ENCODE results near the gene TIMM44. TPM values are rescaled to one million over a fixed set of nuclear protein-coding genes. Genes with fewer than 3 reads are reported as not detected.

The TIMM44 gene
- total RNA-seq, 1 donor from 2014 or later, result 89.1 TPM

GRCh38 chr19:7881910-7882309 is 61.6 kb downstream of the TIMM44 start:
- intact Hi-C loops (cut with micrococcal nuclease), result no loop called here
- Histone ChIP-seq H3K36me3 (no peaks in the 10 kb centered on the region), H3K9me3 (replicated peaks) (peaks cover 3% of the 10 kb centered on the region), H3K4me1 (no peaks in the 10 kb centered on the region), H3K27me3 (ENCODE audit: low read depth) (peaks cover 8% of the 10 kb centered on the region), H3K4me3 (no peak overlapping the region), H3K27ac (replicated peaks) (no peak overlapping the region)
- no peak for DNase-seq
- TF ChIP-seq CTCF (IDR thresholded peaks at IDR 0.05; ENCODE audit: borderline replicate concordance), result no peak

GRCh38 chr19:7879836-7880235 is 63.6 kb downstream of the TIMM44 start:
- Histone ChIP-seq H3K9me3 (replicated peaks) (peaks cover 3% of the 10 kb centered on the region), H3K4me3 (no peak overlapping the region), H3K4me1 (no peaks in the 10 kb centered on the region), H3K27ac (replicated peaks) (no peak overlapping the region), H3K36me3 (no peaks in the 10 kb centered on the region), H3K27me3 (ENCODE audit: low read depth) (peaks cover 22% of the 10 kb centered on the region)
- intact Hi-C loops (cut with micrococcal nuclease), result no loop called here
- no peak for TF ChIP-seq CTCF (IDR thresholded peaks at IDR 0.05; ENCODE audit: borderline replicate concordance)
- DNase-seq, result no peak

GRCh38 chr19:7879111-7879807 is 64.2 kb downstream of the TIMM44 start:
- H3K4me3 ChIP-seq, result no peak overlapping the region
- peaks cover 5% of the 10 kb centered on the region for H3K4me1 ChIP-seq
- intact Hi-C loops (cut with micrococcal nuclease), result no loop called here
- no peak for TF ChIP-seq CTCF (IDR thresholded peaks at IDR 0.05; ENCODE audit: borderline replicate concordance)
- peaks cover 3% of the 10 kb centered on the region for H3K9me3 ChIP-seq (replicated peaks)
- no peak overlapping the region for H3K27ac ChIP-seq (replicated peaks)
- no peak for DNase-seq
- H3K27me3 ChIP-seq (ENCODE audit: low read depth), result peaks cover 28% of the 10 kb centered on the region
- no peaks in the 10 kb centered on the region for H3K36me3 ChIP-seq

- no peak overlapping the region for H3K27ac ChIP-seq (replicated peaks)
- H3K36me3 ChIP-seq, result no peaks in the 10 kb centered on the region
- intact Hi-C loops (cut with micrococcal nuclease), result no loop called here
- peaks cover 3% of the 10 kb centered on the region for H3K9me3 ChIP-seq (replicated peaks)
- peaks cover 16% of the 10 kb centered on the region for H3K4me1 ChIP-seq
- peaks cover 47% of the 10 kb centered on the region for H3K27me3 ChIP-seq (ENCODE audit: low read depth)
- TF ChIP-seq CTCF (IDR thresholded peaks at IDR 0.05; ENCODE audit: borderline replicate concordance), result no peak
- H3K4me3 ChIP-seq, result no peak overlapping the region
- DNase-seq, result no peak
These were observed 66.1 kb downstream of the TIMM44 start for GRCh38 chr19:7877249-7877836.

Other genes starting within 250 kb of the TIMM44 start
- 0.30 TPM for gene FCER2, start 241.5 kb downstream of the TIMM44 start, total RNA-seq
- gene CLEC4G, start 211.6 kb downstream of the TIMM44 start, total RNA-seq, result 0.71 TPM
- 7.0 TPM for gene CD209, start 196.1 kb downstream of the TIMM44 start, total RNA-seq
- gene CLEC4M, start 180.4 kb downstream of the TIMM44 start, total RNA-seq, result not detected
- gene EVI5L, start 113.4 kb downstream of the TIMM44 start, total RNA-seq, result 22.9 TPM
- not detected for gene PRR36, start 69.3 kb downstream of the TIMM44 start, total RNA-seq
- 0.44 TPM for gene LRRC8E, start 55.2 kb downstream of the TIMM44 start, total RNA-seq
- 24.2 TPM for gene MAP2K7, start 39.8 kb downstream of the TIMM44 start, total RNA-seq
- 8.2 TPM for gene TGFBR3L, start 28.8 kb downstream of the TIMM44 start, total RNA-seq
- gene SNAPC2, start 23.3 kb downstream of the TIMM44 start, total RNA-seq, result 9.8 TPM
- 0.22 TPM for gene CTXN1, start 17.5 kb downstream of the TIMM44 start, total RNA-seq
- gene ELAVL1, start 62.0 kb upstream of the TIMM44 start, total RNA-seq, result 50.5 TPM
- not detected for gene CCL25, start 109.1 kb upstream of the TIMM44 start, total RNA-seq
- gene FBN3, start 205.9 kb upstream of the TIMM44 start, total RNA-seq, result not detected

All from left ventricle myocardium inferior (tissue), 1 donor.